B cell (primary cell): ENCODE data around the gene WDR41. TPM values are rescaled to one million over a fixed set of nuclear protein-coding genes. Genes with fewer than 3 reads are reported as not detected.

Experiments used
- ATAC-seq: fragments of 200-7000 bp; cut with Tn5 transposase; one replicate; pipeline ENCODE4 v1.10.0; 2021; ENCODE audit warnings: low read depth, mild to moderate bottlenecking, moderate number of reproducible peaks, moderate library complexity
- CTCF ChIA-PET: fragments of 350-600 bp; sonication (Branson Sonifier 250); formaldehyde crosslinking; loops from one replicate; lab custom pipeline; 2021; ENCODE audit warnings: antibody characterized with exemption, inconsistent platforms; lab: Charles Lee
- POLR2A ChIA-PET: fragments of 350-600 bp; sonication (Branson Sonifier 250); formaldehyde crosslinking; loops from one replicate; lab custom pipeline; 2021; ENCODE audit warnings: antibody characterized with exemption; lab: Charles Lee
- DNase-seq: peaks from one replicate; pipeline ENCODE4 v3.0.0; 2013
- H2AFZ ChIP-seq: 2 replicates; pipeline ENCODE4 v1.6.1; 2012; ENCODE audit warnings: mild to moderate bottlenecking, low read depth, low read length; ENCODE audit not compliant: insufficient read depth, poor library complexity, severe bottlenecking
- H3K27ac ChIP-seq, 2 donors: 1 replicate in 1 of 2; 2 replicates in 1 of 2; pipeline ENCODE4 v1.5.1; 2012 to 2013; ENCODE audit warnings: low read length in 2 of 2, mild to moderate bottlenecking in 2 of 2, moderate library complexity in 1 of 2
- H3K27me3 ChIP-seq, 4 experiments: fragments of 200-600 bp in 1 of 4; sonication (generic) in 1 of 4; replicated peaks in 1 of 4; 1 replicate in 2 of 4; 2 replicates in 2 of 4; pipeline versions ENCODE4 v1.6.1 to v1.7.0; 2013 to 2016; ENCODE audit warnings: low read length in 3 of 4, mild to moderate bottlenecking in 2 of 4, mixed read lengths in 1 of 4, moderate library complexity in 1 of 4; ENCODE audit not compliant: insufficient read depth in 4 of 4, control insufficient read depth in 3 of 4; ENCODE audit errors: control extremely low read depth in 1 of 4
- H3K36me3 ChIP-seq, 2 experiments: replicated peaks in 1 of 2; 1 replicate in 1 of 2; 2 replicates in 1 of 2; pipeline versions ENCODE4 v1.6.1 to v1.7.1; 2013; ENCODE audit warnings: low read length in 1 of 2; ENCODE audit not compliant: insufficient read depth in 2 of 2, control insufficient read depth in 1 of 2; ENCODE audit errors: control extremely low read depth in 1 of 2, extremely low read depth in 1 of 2
- H3K4me1 ChIP-seq, 2 donors: fragments of 200-600 bp in 1 of 2; sonication (generic) in 1 of 2; 1 replicate in 1 of 2; 2 replicates in 1 of 2; pipeline versions ENCODE4 v1.5.1 to v1.6.1; 2013 to 2017; ENCODE audit warnings: low read length in 2 of 2; ENCODE audit not compliant: control insufficient read depth in 2 of 2, insufficient read depth in 2 of 2
- H3K4me2 ChIP-seq: replicated peaks from 2 replicates; pipeline ENCODE3; 2012; ENCODE audit warnings: mild to moderate bottlenecking, low read depth, low read length; ENCODE audit not compliant: poor library complexity, severe bottlenecking
- H3K4me3 ChIP-seq, 5 experiments: fragments of 200-600 bp in 1 of 5; sonication (generic) in 1 of 5; 1 replicate in 3 of 5; 2 replicates in 2 of 5; pipeline versions ENCODE4 v1.5.1 to v1.7.0; 2011 to 2016; ENCODE audit warnings: low read length in 4 of 5, mild to moderate bottlenecking in 4 of 5, low read depth in 2 of 5, control low read depth in 1 of 5, moderate library complexity in 1 of 5; ENCODE audit not compliant: insufficient read depth in 1 of 5; ENCODE audit errors: control extremely low read depth in 1 of 5, extremely low read depth in 1 of 5
- H3K79me2 ChIP-seq: fragments of 200-600 bp; sonication (generic); one replicate; pipeline ENCODE4 v1.6.0; 2016; ENCODE audit warnings: low read length; ENCODE audit not compliant: control insufficient read depth, insufficient read depth
- H3K9ac ChIP-seq: fragments of 200-600 bp; sonication (generic); 2 replicates; pipeline ENCODE4 v1.6.1; 2017; ENCODE audit warnings: mild to moderate bottlenecking, low read length, moderate library complexity
- H3K9me3 ChIP-seq, 3 donors: one replicate each; pipeline versions ENCODE4 v1.6.1 to v1.7.1; 2013; ENCODE audit warnings: low read length in 2 of 3; ENCODE audit not compliant: control insufficient read depth in 2 of 3, insufficient read depth in 1 of 3; ENCODE audit errors: control extremely low read depth in 1 of 3
- H4K20me1 ChIP-seq: 2 replicates; pipeline ENCODE4 v1.6.0; 2012; ENCODE audit warnings: mild to moderate bottlenecking, low read length; ENCODE audit not compliant: insufficient read depth, control insufficient read depth, poor library complexity, severe bottlenecking
- H3K27ac Mint-ChIP-seq: one replicate; pipeline ENCODE4 v1.8.0; 2021; ENCODE audit warnings: mixed read lengths
- H3K27me3 Mint-ChIP-seq: one replicate; pipeline ENCODE4 v1.8.0; 2021; ENCODE audit warnings: mixed read lengths
- H3K4me1 Mint-ChIP-seq: one replicate; pipeline ENCODE4 v1.8.0; 2021; ENCODE audit warnings: mixed read lengths
- H3K4me3 Mint-ChIP-seq: one replicate; pipeline ENCODE4 v1.8.0; 2021; ENCODE audit warnings: mixed read lengths
- H3K9me3 Mint-ChIP-seq: one replicate; pipeline ENCODE4 v1.8.0; 2022; ENCODE audit warnings: mixed read lengths; ENCODE audit not compliant: insufficient read depth
- CTCF ChIP-seq: fragments of 200-600 bp; IDR thresholded peaks from one replicate; pipeline ENCODE4 v1.8.0; 2022; ENCODE audit warnings: antibody characterized with exemption, mild to moderate bottlenecking
- EZH2 ChIP-seq: IDR thresholded peaks from 2 replicates; pipeline ENCODE4 v1.6.1; 2012; ENCODE audit warnings: borderline replicate concordance, low read depth, mild to moderate bottlenecking, moderate library complexity, low read length; ENCODE audit not compliant: insufficient read depth, poor library complexity, severe bottlenecking
- WGBS: methylation state at CpG from one replicate; pipeline ENCODE4 v1.1.5; 2013; ENCODE audit warnings: missing lambda C conversion rate; ENCODE audit not compliant: insufficient coverage; 5-methylcytosine and 5-hydroxymethylcytosine counted together
- intact Hi-C: fragments of 100-400 bp; cut with micrococcal nuclease; formaldehyde crosslinking; loops from one replicate; pipeline ENCODE4 v1.10.0; 2022
- polyA plus RNA-seq: library from polyadenylated mRNA; depleted of rRNA; stranded (reverse); fragments of >200 nt; gene quantifications from 2 replicates; pipeline ENCODE4 v1.2.3, GENCODE V29; 2012
- total RNA-seq, 2 donors: library from RNA; stranded (reverse); fragments of 120-200 nt in 1 of 2; gene quantifications; 1 replicate in 1 of 2; 2 replicates in 1 of 2; pipeline versions ENCODE4 v1.2.3 to v1.2.4, GENCODE V29; 2013 to 2022

Gene WDR41
- total and polyA plus RNA-seq, 2 donors (not counting 1 experiment from before 2014, with no cell fraction given): 9.0 to 30.6 TPM

DNA sequence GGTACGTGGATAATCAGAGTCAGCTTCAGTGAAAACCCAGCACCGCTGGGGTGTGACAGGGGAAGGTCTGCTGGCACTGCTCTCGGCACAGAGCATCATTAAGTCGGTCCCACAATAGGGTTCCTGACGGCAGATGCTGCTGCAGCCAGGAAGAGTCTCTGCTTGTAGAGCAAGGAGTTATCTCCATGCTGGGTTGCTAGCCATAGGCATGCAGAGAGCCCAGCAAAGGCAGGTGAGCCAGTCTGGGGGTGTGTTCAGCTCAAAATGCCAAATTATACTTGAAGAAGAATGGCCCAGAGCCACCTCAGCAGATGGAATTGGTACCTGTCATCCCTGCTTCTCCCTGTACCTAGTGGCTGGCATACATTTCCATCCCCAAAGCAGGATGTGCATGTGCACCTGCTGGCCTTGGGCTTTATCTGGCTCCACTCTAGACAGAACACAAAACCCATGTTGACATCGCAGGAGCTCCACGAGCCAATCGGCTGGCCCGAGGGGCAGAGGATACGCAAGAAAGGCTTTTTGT lies 100.8 kb downstream of the WDR41 start:
- Histone ChIP-seq H3K27ac (no peak overlapping the region), H3K9me3 (no peaks in the 10 kb centered on the region), H2AFZ (no peak overlapping the region), H3K36me3 (no peaks in the 10 kb centered on the region), H3K79me2 (no peaks in the 10 kb centered on the region), H3K4me1 (no peaks in the 10 kb centered on the region), H3K27me3 (no peaks in the 10 kb centered on the region), H3K4me3 (no peak overlapping the region), H3K9ac (no peak overlapping the region), H4K20me1 (no peaks in the 10 kb centered on the region), H3K4me2 (no peak overlapping the region)
- no peak overlapping the region for H3K4me3 Mint-ChIP-seq
- no peak overlapping the region for H3K27ac Mint-ChIP-seq
- ATAC-seq (no peak), DNase-seq (no peak)
- no peaks in the 10 kb centered on the region for H3K9me3 Mint-ChIP-seq
- ChIA-PET POLR2A (no interaction called here), CTCF (no interaction called here)
- no peaks in the 10 kb centered on the region for H3K4me1 Mint-ChIP-seq
- WGBS: 95% methylated on average over 9 of the region's 10 CpGs
- no peak for TF ChIP-seq CTCF
- TF ChIP-seq EZH2: no peak
- no peaks in the 10 kb centered on the region for H3K27me3 Mint-ChIP-seq
- intact Hi-C loops: no loop called here

DNA sequence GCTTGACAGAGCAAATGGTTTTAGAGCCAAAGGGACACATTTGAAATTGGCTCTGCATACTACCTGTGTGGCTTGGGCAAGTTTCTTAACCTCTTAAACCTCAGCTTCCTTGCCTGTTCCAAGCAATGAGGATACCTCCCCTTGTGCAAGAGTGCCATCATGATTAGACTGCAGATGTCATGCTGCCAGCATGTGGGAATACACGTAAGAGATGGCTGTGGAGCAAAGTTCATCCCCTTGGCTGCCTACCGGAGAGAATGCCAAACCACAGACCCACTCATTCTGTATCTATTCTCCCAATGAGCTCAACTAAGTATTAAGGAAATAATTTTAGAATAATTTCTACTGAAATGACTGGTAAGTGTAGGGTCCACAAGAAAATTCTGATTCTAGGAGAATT lies 101.3 kb downstream of the WDR41 start:
- H3K4me1 Mint-ChIP-seq: no peaks in the 10 kb centered on the region
- ATAC-seq: no peak
- no peak overlapping the region for H3K27ac ChIP-seq

More for the DNA sequence above, 101.3 kb downstream of the WDR41 start:
- no peaks in the 10 kb centered on the region for H3K9me3 Mint-ChIP-seq
- H3K79me2 ChIP-seq: no peaks in the 10 kb centered on the region
- ChIA-PET POLR2A (no interaction called here), CTCF (no interaction called here)
- no peaks in the 10 kb centered on the region for H3K9me3 ChIP-seq
- no peak overlapping the region for H2AFZ ChIP-seq
- H3K4me3 ChIP-seq: no peak overlapping the region
- H3K36me3 ChIP-seq: no peaks in the 10 kb centered on the region
- no peaks in the 10 kb centered on the region for H3K4me1 ChIP-seq
- no peak overlapping the region for H3K4me2 ChIP-seq
- no peak overlapping the region for H3K27ac Mint-ChIP-seq
- WGBS: no CpG with 5 or more reads among the region's 2 CpGs
- H3K27me3 ChIP-seq: no peaks in the 10 kb centered on the region
- H3K27me3 Mint-ChIP-seq: no peaks in the 10 kb centered on the region
- intact Hi-C loops: no loop called here
- TF ChIP-seq CTCF (no peak), EZH2 (no peak)
- H4K20me1 ChIP-seq: no peaks in the 10 kb centered on the region
- H3K9ac ChIP-seq: no peak overlapping the region
- no peak for DNase-seq
- no peak overlapping the region for H3K4me3 Mint-ChIP-seq
